ENCODE results near the gene RGS11.

DNA sequence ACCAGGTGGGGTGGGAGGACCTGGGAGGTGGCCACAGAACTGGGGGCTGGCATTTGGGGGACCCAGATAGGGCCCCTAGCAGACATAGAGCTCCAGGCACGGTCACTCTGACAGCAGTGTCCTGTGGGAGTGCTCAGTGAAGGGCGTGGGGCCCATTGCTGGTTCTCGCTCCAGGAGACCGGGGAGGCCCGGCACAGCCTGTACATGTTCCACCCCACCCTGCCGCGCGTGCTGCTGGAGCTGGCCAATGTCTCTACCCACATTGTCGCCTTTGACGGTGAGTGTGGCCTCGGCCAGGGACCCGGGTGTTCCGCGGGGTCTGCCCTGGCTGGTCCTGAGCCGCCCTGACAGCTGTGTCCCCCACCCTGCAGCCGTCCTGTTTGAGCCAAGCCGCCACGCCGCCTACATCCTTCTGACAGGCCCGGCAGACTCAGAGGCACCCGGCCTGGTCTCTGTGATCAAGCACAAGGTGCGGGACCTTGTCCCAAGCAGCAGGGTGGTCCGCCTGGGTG, 11.2 kb downstream of the RGS11 start:
- no peak for TF ChIP-seq EZH2 (IDR thresholded peaks at IDR 0.05; ENCODE audit: insufficient read depth, poor library complexity, severe bottlenecking)
- no peak for TF ChIP-seq EZH2phosphoT487 (IDR thresholded peaks at IDR 0.05; ENCODE audit: insufficient read depth, low read depth)
